NCI-H345 (cell line): Measurements from ENCODE around the gene B4GALT2.

ENCODE experiments used
- DNase-seq: peaks from one replicate; lab custom pipeline; 2025; lab: John Stamatoyannopoulos, UW

B4GALT2 gene

GRCh38 chr1:43984855-43985254 lies 5.8 kb downstream of the B4GALT2 start:
- no peak for DNase-seq

GRCh38 chr1:43985984-43986595 lies 7.1 kb downstream of the B4GALT2 start:
- no peak for DNase-seq

GRCh38 chr1:43986712-43987111 lies 7.7 kb downstream of the B4GALT2 start:
- DNase-seq: no peak

GRCh38 chr1:43987159-43987902 lies 8.3 kb downstream of the B4GALT2 start:
- no peak for DNase-seq

GRCh38 chr1:43990271-43991199 lies 11.5 kb downstream of the B4GALT2 start:
- no peak for DNase-seq

- DNase-seq: no peak
Measured at GRCh38 chr1:43991200-43991475, 12.1 kb downstream of the B4GALT2 start.

- peak; percentile 85 for DNase-seq
Measured at GRCh38 chr1:43991476-43992231, 12.6 kb downstream of the B4GALT2 start, which contains the start of gene CCDC24. TSS of gene CCDC24 (plus strand) at chr1:43991599. CDS start at chr1:43991879, 280 bp downstream.

- DNase-seq: peak; percentile 22
Measured at GRCh38 chr1:43992232-43992995, 13.4 kb downstream of the B4GALT2 start.

GRCh38 chr1:43993206-43993914 lies 14.3 kb downstream of the B4GALT2 start:
- DNase-seq: no peak

GRCh38 chr1:43994071-43994470 lies 15.1 kb downstream of the B4GALT2 start:
- DNase-seq: no peak

- no peak for DNase-seq
Measured at GRCh38 chr1:43994794-43995790, 16.1 kb downstream of the B4GALT2 start.

- DNase-seq: no peak
Measured at GRCh38 chr1:43995984-43996732, 17.1 kb downstream of the B4GALT2 start.

- DNase-seq: no peak
Measured at GRCh38 chr1:43996733-43997115, 17.7 kb downstream of the B4GALT2 start.

GRCh38 chr1:43997295-43997999 lies 18.4 kb downstream of the B4GALT2 start:
- peak; percentile 25 for DNase-seq

- no peak for DNase-seq
Measured at GRCh38 chr1:43998000-43998378, 19.0 kb downstream of the B4GALT2 start.

- no peak for DNase-seq
Measured at GRCh38 chr1:43999455-43999854, 20.4 kb downstream of the B4GALT2 start.

GRCh38 chr1:44000122-44000665 lies 21.2 kb downstream of the B4GALT2 start:
- DNase-seq: no peak

GRCh38 chr1:44002165-44002564 lies 23.2 kb downstream of the B4GALT2 start:
- no peak for DNase-seq
